ENCODE results near the gene DNAJC8.

DNAJC8 gene

GRCh38 chr1:28232558-28233263 lies at the start of gene DNAJC8:
Gene DNAJC8 (minus strand): TSS chr1:28233029. CDS start chr1:28232998, 31 bp downstream.
- H3K4me1 Mint-ChIP-seq, result peaks cover 11% of the 10 kb centered on the region
- H3K27me3 Mint-ChIP-seq (ENCODE audit: low read depth), result peaks cover 3% of the 10 kb centered on the region
- H3K27ac Mint-ChIP-seq, result peak within 1 kb of the TSS; percentile 90 to 97 (median 94)
- TF ChIP-seq CTCF (IDR thresholded peaks at IDR 0.05; ENCODE audit: unreplicated experiment in 3 of 3), result no peak
- H3K36me3 Mint-ChIP-seq (ENCODE audit: low read depth), result peaks cover 13% of the 10 kb centered on the region
- H3K9me3 Mint-ChIP-seq, result no peaks in the 10 kb centered on the region
- H3K4me3 Mint-ChIP-seq, result peak within 1 kb of the TSS; percentile 98 to 100 (median 100)

GRCh38 chr1:28281608-28282425 lies 49.0 kb upstream of the DNAJC8 start:
- Mint-ChIP-seq H3K27me3 (ENCODE audit: low read depth) (no peaks in the 10 kb centered on the region), H3K9me3 (no peaks in the 10 kb centered on the region), H3K4me3 (no peak overlapping the region), H3K4me1 (no peaks in the 10 kb centered on the region), H3K36me3 (ENCODE audit: low read depth) (peaks cover 45% of the 10 kb centered on the region), H3K27ac (no peak overlapping the region)
- TF ChIP-seq CTCF (IDR thresholded peaks at IDR 0.05; ENCODE audit: unreplicated experiment in 3 of 3), result no peak

GRCh38 chr1:28280977-28281381 lies 48.1 kb upstream of the DNAJC8 start:
- H3K27ac Mint-ChIP-seq, result peak overlapping the region in 1 of 3 experiments; percentile 70
- H3K9me3 Mint-ChIP-seq, result no peaks in the 10 kb centered on the region
- no peak overlapping the region for H3K4me3 Mint-ChIP-seq
- no peak for TF ChIP-seq CTCF (IDR thresholded peaks at IDR 0.05; ENCODE audit: unreplicated experiment in 3 of 3)
- H3K4me1 Mint-ChIP-seq, result no peaks in the 10 kb centered on the region
- peaks cover 45% of the 10 kb centered on the region for H3K36me3 Mint-ChIP-seq (ENCODE audit: low read depth)
- H3K27me3 Mint-ChIP-seq (ENCODE audit: low read depth), result no peaks in the 10 kb centered on the region

GRCh38 chr1:28280501-28280900 lies 47.7 kb upstream of the DNAJC8 start:
- Mint-ChIP-seq H3K27ac (no peak overlapping the region), H3K4me1 (no peaks in the 10 kb centered on the region), H3K27me3 (ENCODE audit: low read depth) (no peaks in the 10 kb centered on the region), H3K36me3 (ENCODE audit: low read depth) (peaks cover 45% of the 10 kb centered on the region), H3K4me3 (no peak overlapping the region), H3K9me3 (no peaks in the 10 kb centered on the region)
- TF ChIP-seq CTCF (IDR thresholded peaks at IDR 0.05; ENCODE audit: unreplicated experiment in 3 of 3), result no peak

GRCh38 chr1:28279721-28280120 lies 46.9 kb upstream of the DNAJC8 start:
- H3K4me3 Mint-ChIP-seq, result no peak overlapping the region
- no peak for TF ChIP-seq CTCF (IDR thresholded peaks at IDR 0.05; ENCODE audit: unreplicated experiment in 3 of 3)
- no peaks in the 10 kb centered on the region for H3K27me3 Mint-ChIP-seq (ENCODE audit: low read depth)

More at GRCh38 chr1:28279721-28280120, 46.9 kb upstream of the DNAJC8 start:
- Mint-ChIP-seq H3K36me3 (ENCODE audit: low read depth) (peaks cover 51% of the 10 kb centered on the region), H3K4me1 (no peaks in the 10 kb centered on the region), H3K27ac (no peak overlapping the region), H3K9me3 (no peaks in the 10 kb centered on the region)

Measured in nephron (organoid).